Neural cell (in vitro differentiated cells): ENCODE measurements around the gene GFPT1.
"Not testable (repeated sequence)": the region's sequence is repeated elsewhere in the genome, so short reads cannot be mapped to it uniquely, and the experiment has no call there.

Experiments
- EZH2 ChIP-seq: fragments of 200-600, 300-800 bp; shearing (Covaris generic), sonication (generic); IDR thresholded peaks from 2 replicates; pipeline ENCODE4 v1.6.1; 2014; ENCODE audit warnings: antibody characterized with exemption, low read length, borderline replicate concordance, mild to moderate bottlenecking; ENCODE audit not compliant: insufficient read depth, poor library complexity, severe bottlenecking
- MXI1 ChIP-seq: fragments of 450-650 bp; conservative IDR thresholded peaks from 2 replicates; pipeline ENCODE4 v1.6.1; 2014; ENCODE audit warnings: antibody characterized with exemption, mild to moderate bottlenecking; ENCODE audit not compliant: poor library complexity, severe bottlenecking
- POLR2AphosphoS5 ChIP-seq: IDR thresholded peaks from 2 replicates; pipeline ENCODE4 v1.6.1; 2012
- RAD21 ChIP-seq: fragments of 450-650 bp; conservative IDR thresholded peaks from 2 replicates; pipeline ENCODE4 v1.6.1; 2014; ENCODE audit warnings: antibody characterized with exemption, mild to moderate bottlenecking, moderate library complexity
- TAF1 ChIP-seq: IDR thresholded peaks from 2 replicates; pipeline ENCODE4 v1.6.1; 2012; ENCODE audit warnings: low read depth
- TF ChIP-seq, protein P1 (sequence below): fragments of 450-650 bp; IDR thresholded peaks from 2 replicates; pipeline ENCODE4 v1.5.1; 2014; ENCODE audit warnings: antibody characterized with exemption, mild to moderate bottlenecking, moderate library complexity; ENCODE audit not compliant: poor library complexity, severe bottlenecking

DNA sequence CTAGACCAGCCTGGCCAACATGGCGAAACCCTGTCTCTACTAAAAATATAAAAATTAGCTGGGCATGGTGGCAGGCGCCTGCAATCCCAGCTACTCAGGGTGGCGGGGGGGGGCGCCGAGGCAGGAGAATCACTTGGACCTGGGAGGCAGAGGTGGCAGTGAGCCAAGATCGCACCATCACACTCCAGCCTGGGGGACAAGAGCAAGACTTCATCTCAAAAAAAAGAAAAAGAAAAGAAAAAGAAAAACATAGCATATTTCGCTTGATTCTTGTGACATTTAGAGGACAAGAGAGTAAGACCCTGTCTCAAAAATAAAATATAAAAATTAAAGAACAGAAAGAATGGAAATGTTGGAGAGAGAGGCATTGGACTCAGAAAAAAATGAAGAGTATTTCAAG lies 32.1 kb upstream of the GFPT1 start:
- TF ChIP-seq, protein P1, sequence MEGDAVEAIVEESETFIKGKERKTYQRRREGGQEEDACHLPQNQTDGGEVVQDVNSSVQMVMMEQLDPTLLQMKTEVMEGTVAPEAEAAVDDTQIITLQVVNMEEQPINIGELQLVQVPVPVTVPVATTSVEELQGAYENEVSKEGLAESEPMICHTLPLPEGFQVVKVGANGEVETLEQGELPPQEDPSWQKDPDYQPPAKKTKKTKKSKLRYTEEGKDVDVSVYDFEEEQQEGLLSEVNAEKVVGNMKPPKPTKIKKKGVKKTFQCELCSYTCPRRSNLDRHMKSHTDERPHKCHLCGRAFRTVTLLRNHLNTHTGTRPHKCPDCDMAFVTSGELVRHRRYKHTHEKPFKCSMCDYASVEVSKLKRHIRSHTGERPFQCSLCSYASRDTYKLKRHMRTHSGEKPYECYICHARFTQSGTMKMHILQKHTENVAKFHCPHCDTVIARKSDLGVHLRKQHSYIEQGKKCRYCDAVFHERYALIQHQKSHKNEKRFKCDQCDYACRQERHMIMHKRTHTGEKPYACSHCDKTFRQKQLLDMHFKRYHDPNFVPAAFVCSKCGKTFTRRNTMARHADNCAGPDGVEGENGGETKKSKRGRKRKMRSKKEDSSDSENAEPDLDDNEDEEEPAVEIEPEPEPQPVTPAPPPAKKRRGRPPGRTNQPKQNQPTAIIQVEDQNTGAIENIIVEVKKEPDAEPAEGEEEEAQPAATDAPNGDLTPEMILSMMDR: not testable (repeated sequence)
- not testable (repeated sequence) for TF ChIP-seq MXI1, RAD21, EZH2, TAF1, POLR2AphosphoS5
